K562 (cell line): Measurements from ENCODE around the gene TRAF3. TPM values are rescaled to one million over a fixed set of nuclear protein-coding genes. Genes with fewer than 3 reads are reported as not detected.
A peak's percentile ranks its signal among the peaks of the same experiment; 100 is the strongest.

Source experiments
- ATAC-seq: fragments of 200-7000 bp; cut with Tn5 transposase; 3 replicates; pipeline ENCODE4 v1.9.1; 2020; ENCODE audit warnings: moderate library complexity
- BruUV-seq: library from RNA; stranded (reverse); fragments of 400-500 nt; replicated peaks from 2 replicates; lab custom pipeline; 2021; lab: Mats Ljungman, UMichigan
- CTCF ChIA-PET: fragments of 300-600 bp; formaldehyde crosslinking; extraction: SDS; loops from one replicate; lab custom pipeline; 2021; ENCODE audit warnings: low intra/inter-chr PET ratio; lab: Yijun Ruan, JAX
- POLR2A ChIA-PET: fragments of 300-600, 350-650 bp; sonication (Branson Sonifier 250); formaldehyde crosslinking; extraction: SDS; loops from one replicate; lab custom pipeline; 2021; ENCODE audit warnings: antibody characterized with exemption, inconsistent platforms; lab: Yijun Ruan, JAX
- DNase-seq, 4 experiments: peaks; one replicate each; pipeline versions ENCODE4 v3.0.0 to v3.0.0-alpha.2; 2011 to 2018; ENCODE audit warnings: low spot score in 3 of 4, mixed read lengths in 3 of 4; ENCODE audit errors: extremely low read depth in 1 of 4
- FAIRE-seq: peaks from 2 replicates; lab custom pipeline; 2011; peaks lifted over from hg19 to GRCh38; lab: Jason Lieb, UNC
- H2AFZ ChIP-seq: 2 replicates; pipeline ENCODE4 v1.6.0; 2011; ENCODE audit warnings: low read depth, low read length, control low read depth, inconsistent platforms
- H3K27ac ChIP-seq: fragments of 200-600 bp; 3 replicates; pipeline ENCODE4 v1.8.0; 2011; ENCODE audit warnings: low read depth, mild to moderate bottlenecking, control low read depth, inconsistent platforms, low read length, moderate library complexity, mixed read lengths; ENCODE audit errors: extremely low read depth
- H3K27me3 ChIP-seq, 2 experiments: fragments of 300-600 bp in 1 of 2; 2 replicates in 1 of 2; 3 replicates in 1 of 2; pipeline versions ENCODE4 v1.6.0 to v1.8.0; 2011; ENCODE audit warnings: inconsistent platforms in 2 of 2, low read length in 2 of 2, mild to moderate bottlenecking in 1 of 2, mixed read lengths in 1 of 2, moderate library complexity in 1 of 2; ENCODE audit not compliant: control insufficient read depth in 2 of 2, insufficient read depth in 2 of 2
- H3K36me3 ChIP-seq: fragments of 300-600 bp; 3 replicates; pipeline ENCODE4 v1.8.0; 2011; ENCODE audit warnings: mild to moderate bottlenecking, low read length, inconsistent platforms; ENCODE audit not compliant: control insufficient read depth, insufficient read depth
- H3K4me1 ChIP-seq, 2 experiments: fragments of 200-600 bp in 1 of 2; replicated peaks in 1 of 2; 2 replicates in 1 of 2; 3 replicates in 1 of 2; pipeline versions ENCODE4 v1.5.1 to v1.8.0; 2011; ENCODE audit warnings: inconsistent platforms in 2 of 2, low read length in 2 of 2, mild to moderate bottlenecking in 1 of 2, mixed read lengths in 1 of 2, moderate library complexity in 1 of 2; ENCODE audit not compliant: control insufficient read depth in 2 of 2, insufficient read depth in 2 of 2
- H3K4me2 ChIP-seq: 2 replicates; pipeline ENCODE4 v1.6.1; 2011; ENCODE audit warnings: low read length, control low read depth, inconsistent platforms, mixed read lengths; ENCODE audit not compliant: insufficient read depth
- H3K4me3 ChIP-seq: fragments of 200-600 bp; sonication (generic), shearing (Covaris generic); 2 replicates; pipeline ENCODE4 v1.5.1; 2016; ENCODE audit warnings: control low read depth, inconsistent platforms
- H3K79me2 ChIP-seq: fragments of 200-600 bp; 3 replicates; pipeline ENCODE4 v1.8.0; 2011; ENCODE audit warnings: low read length, inconsistent platforms; ENCODE audit not compliant: control insufficient read depth, insufficient read depth
- H3K9ac ChIP-seq, 2 experiments: 2 replicates each; pipeline versions ENCODE4 v1.6.0 to v1.6.1; 2011; ENCODE audit warnings: low read depth in 2 of 2, low read length in 2 of 2, control low read depth in 1 of 2, inconsistent platforms in 1 of 2, mild to moderate bottlenecking in 1 of 2, mixed read lengths in 1 of 2; ENCODE audit not compliant: insufficient read depth in 1 of 2
- H3K9me1 ChIP-seq: one replicate; pipeline ENCODE4 v1.6.0; 2011; ENCODE audit warnings: inconsistent platforms, mild to moderate bottlenecking, low read length, moderate library complexity; ENCODE audit not compliant: control insufficient read depth, insufficient read depth
- H3K9me3 ChIP-seq: replicated peaks from 2 replicates; pipeline ENCODE4 v1.5.1; 2011; ENCODE audit warnings: low read depth, low read length, inconsistent platforms; ENCODE audit not compliant: control insufficient read depth, insufficient read depth
- H4K20me1 ChIP-seq: replicated peaks from 2 replicates; pipeline ENCODE4 v1.6.1; 2011; ENCODE audit warnings: low read length, inconsistent platforms, mixed read lengths; ENCODE audit not compliant: control insufficient read depth, insufficient read depth
- E2F3 ChIP-seq: fragments of 250-450 bp; sonication (Bioruptor Pico); IDR thresholded peaks from 2 replicates; pipeline ENCODE4 v1.4.0; 2020; ENCODE audit warnings: mild to moderate bottlenecking
- FOXA3 ChIP-seq, 2 experiments: fragments of 450-650 bp in 1 of 2; sonication (generic) in 1 of 2; formaldehyde crosslinking; IDR thresholded peaks in 1 of 2; conservative IDR thresholded peaks in 1 of 2; 2 replicates each; pipeline versions ENCODE4 v1.4.0 to v1.8.0; 2020 to 2022; ENCODE audit warnings: mild to moderate bottlenecking in 2 of 2, missing genetic modification reagents in 1 of 2
- HDAC2 ChIP-seq: fragments of 450-650 bp; IDR thresholded peaks from 2 replicates; pipeline ENCODE4 v1.6.1; 2016; ENCODE audit warnings: mild to moderate bottlenecking
- POLR2G ChIP-seq: fragments of 200-400 bp; formaldehyde crosslinking; IDR thresholded peaks from 2 replicates; pipeline ENCODE4 v1.6.1; 2017; ENCODE audit warnings: low read depth, mild to moderate bottlenecking, antibody characterized with exemption, low read length, moderate library complexity
- TCF3 ChIP-seq: sonication (generic); formaldehyde crosslinking; IDR thresholded peaks from 2 replicates; pipeline ENCODE4 v1.4.0; 2020; ENCODE audit warnings: mild to moderate bottlenecking, missing genetic modification reagents
- WGBS: fragments of 100-300 bp; shearing (Covaris generic); methylation state at CpG from one replicate; pipeline ENCODE4 v1.1.6; 2016; ENCODE audit warnings: low coverage, mixed read lengths; ENCODE audit not compliant: insufficient coverage; ENCODE audit errors: missing lambda C conversion rate; 5-methylcytosine and 5-hydroxymethylcytosine counted together
- in situ Hi-C: fragments of 300-500 bp; cut with MboI; formaldehyde crosslinking; loops from 4 replicates; pipeline ENCODE4 v1.15.0; 2018; ENCODE audit warnings: inconsistent platforms, mixed read lengths
- intact Hi-C: fragments of 100-400 bp; cut with micrococcal nuclease; formaldehyde crosslinking; loops from 2 replicates; pipeline ENCODE4 v1.14.2; 2022
- polyA plus RNA-seq, 8 experiments: library from polyadenylated mRNA; depleted of rRNA in 4 of 8; stranded (reverse) in 5 of 8; unstranded in 3 of 8; fragments of >200 nt; fragmentation: Nextera tagmentation in 2 of 8; fragmentation: Illumina TruSeq in 1 of 8; extraction: Ambion mirVana in 2 of 8; extraction: Trizol in 1 of 8; gene quantifications; 2 replicates each; pipeline versions ENCODE4 v1.2.1 to v1.2.3, GENCODE V29; 2011 to 2014; ENCODE audit warnings: inconsistent platforms in 1 of 8, missing spikeins in 1 of 8
- total RNA-seq, 7 experiments: library from RNA; depleted of rRNA in 6 of 7; stranded (reverse); fragments of >200 nt in 6 of 7; fragmentation: Illumina TruSeq in 2 of 7; extraction: Trizol in 2 of 7; gene quantifications; 2 replicates each; pipeline versions ENCODE4 v1.2.1 to v1.2.3, GENCODE V29; 2011 to 2021; ENCODE audit warnings: low replicate concordance in 1 of 7
- TF ChIP-seq, protein P1 (sequence below): fragments of 250-450 bp; sonication (Bioruptor Pico); IDR thresholded peaks from 2 replicates; pipeline ENCODE4 v1.8.0; 2021; ENCODE audit warnings: borderline replicate concordance, mild to moderate bottlenecking, moderate library complexity; ENCODE audit not compliant: poor library complexity, severe bottlenecking

Gene TRAF3
- total and polyA plus RNA-seq, 9 of the 15 experiments (the other 6 are each of a cell fraction or from before 2014, with no cell fraction given), result 0.52 to 21.3 (median 9.9) TPM

GRCh38 chr14:102750376-102750775, 26.9 kb upstream of the TRAF3 start:
- Histone ChIP-seq H3K4me3 (no peak overlapping the region), H2AFZ (no peak overlapping the region), H3K9me1 (no peaks in the 10 kb centered on the region), H3K79me2 (no peaks in the 10 kb centered on the region), H3K36me3 (peaks cover 5% of the 10 kb centered on the region; the same call in 1 of the 3 replicates), H3K27me3 (no peaks in the 10 kb centered on the region), H4K20me1 (no peaks in the 10 kb centered on the region), H3K27ac (no peak overlapping the region), H3K9ac (peak overlapping the region in 1 of 2 experiments; percentile 26; a peak in 1 of 4 replicates), H3K9me3 (no peaks in the 10 kb centered on the region), H3K4me1 (peaks cover 0 to 26% of the 10 kb centered on the region in 2 experiments; a peak in 2 of 5 replicates), H3K4me2 (no peak overlapping the region)
- no peak for FAIRE-seq
- no TSS peak for BruUV-seq
- ATAC-seq, result no peak
- DNase-seq, result no peak
- no peak for TF ChIP-seq FOXA3 (CRISPR knock-in tag; conservative IDR thresholded peaks at IDR 0.05 in 1 of 2, IDR thresholded peaks at IDR 0.05 in 1 of 2)
- no peak for TF ChIP-seq TCF3 (CRISPR knock-in tag)
- no peak for TF ChIP-seq HDAC2
- in situ Hi-C loops, result no loop called here
- WGBS, result 93% methylated on average over 5 of the region's 14 CpGs
- ChIA-PET POLR2A (interaction anchor here (0.7 kb wide), 1 partner anchor 20 kb away, joined by 3 read pairs; no protein-coding TSS in a partner anchor), CTCF (no interaction called here)
- intact Hi-C loops, result no loop called here

DNA sequence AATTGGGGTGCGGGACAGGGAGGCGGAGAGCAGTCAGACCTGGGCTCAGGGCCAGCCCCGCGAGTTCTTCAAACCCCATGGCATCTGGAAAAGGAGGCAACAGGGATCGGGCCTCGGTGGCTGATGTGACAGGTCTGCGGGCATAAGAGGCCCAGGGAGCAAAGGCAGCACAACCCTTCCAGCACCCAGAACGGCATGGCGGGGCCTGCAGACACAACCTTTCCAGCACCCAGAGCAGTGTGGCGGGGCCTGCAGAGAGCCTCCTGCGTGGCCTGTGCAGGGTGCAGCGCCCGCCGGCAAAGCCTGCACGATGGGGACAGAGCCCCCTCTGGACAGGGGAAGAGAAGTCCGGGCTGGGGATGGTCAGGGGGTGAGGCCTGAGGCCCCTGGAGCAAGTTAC, 26.2 kb upstream of the TRAF3 start:
- DNase-seq (no peak), FAIRE-seq (no peak), ATAC-seq (no peak)
- Histone ChIP-seq H3K4me3 (no peak overlapping the region), H3K9ac (no peak overlapping the region), H3K4me1 (peaks cover 0 to 26% of the 10 kb centered on the region in 2 experiments; a peak in 2 of 5 replicates), H3K4me2 (no peak overlapping the region), H3K9me3 (no peaks in the 10 kb centered on the region), H3K27ac (no peak overlapping the region), H3K27me3 (no peaks in the 10 kb centered on the region), H2AFZ (no peak overlapping the region), H3K9me1 (no peaks in the 10 kb centered on the region), H4K20me1 (no peaks in the 10 kb centered on the region), H3K36me3 (peaks cover 5% of the 10 kb centered on the region; the same call in 1 of the 3 replicates), H3K79me2 (no peaks in the 10 kb centered on the region)
- in situ Hi-C loops, result no loop called here
- no TSS peak for BruUV-seq
- intact Hi-C loops, result no loop called here
- ChIA-PET CTCF (no interaction called here), POLR2A (interaction anchor here (0.6 kb wide), 1 partner anchor 153 kb away, joined by 3 read pairs; no protein-coding TSS in a partner anchor)
- TF ChIP-seq POLR2G (peak; percentile 50; the same call in 1 of the 2 replicates), E2F3 (no peak)
- TF ChIP-seq, protein P1, sequence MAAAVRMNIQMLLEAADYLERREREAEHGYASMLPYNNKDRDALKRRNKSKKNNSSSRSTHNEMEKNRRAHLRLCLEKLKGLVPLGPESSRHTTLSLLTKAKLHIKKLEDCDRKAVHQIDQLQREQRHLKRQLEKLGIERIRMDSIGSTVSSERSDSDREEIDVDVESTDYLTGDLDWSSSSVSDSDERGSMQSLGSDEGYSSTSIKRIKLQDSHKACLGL (CRISPR knock-in tag), result no peak
- 90% methylated on average over 12 of the region's 16 CpGs for WGBS
